ENCODE data around the gene SASH1.

Gene SASH1

DNA sequence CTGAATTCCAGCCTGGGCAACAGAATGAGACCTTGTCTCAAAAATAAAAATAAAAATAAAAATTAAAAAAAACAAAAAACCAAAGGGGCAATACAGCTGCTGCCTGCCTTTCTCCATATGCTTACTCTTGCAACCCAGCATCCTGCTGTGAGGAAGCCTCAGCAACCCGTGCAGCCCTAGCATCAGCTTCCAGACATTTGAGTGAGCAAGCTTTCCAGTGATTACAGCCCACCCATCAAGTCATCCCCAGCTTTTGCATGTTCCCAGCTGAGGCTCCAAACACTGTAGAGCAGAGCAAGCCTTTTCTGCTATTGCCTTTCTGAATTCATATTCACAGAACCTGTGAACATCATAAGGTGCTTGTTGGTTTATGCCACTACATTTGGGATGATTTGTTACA is 93.8 kb downstream of the SASH1 start:
- no peak for DNase-seq

DNA sequence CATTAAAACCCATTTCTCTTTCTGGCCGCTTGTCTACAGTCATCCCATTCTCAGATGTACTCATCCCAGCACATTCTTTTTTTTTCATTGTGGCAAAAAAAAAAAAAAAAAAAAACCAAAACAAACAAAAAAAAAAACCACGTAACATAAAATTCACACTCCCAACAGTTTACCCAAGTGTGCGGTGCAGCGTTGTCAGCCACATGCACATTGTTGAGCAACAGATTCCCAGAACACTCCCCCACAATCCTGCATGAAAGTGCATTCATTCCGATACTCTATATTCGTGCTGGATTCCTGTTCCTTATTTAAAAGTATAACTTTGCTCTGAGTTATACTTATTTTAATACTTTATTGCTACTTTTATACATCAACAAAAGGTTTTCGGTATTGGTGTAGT is 96.0 kb downstream of the SASH1 start:
- no peak for DNase-seq

GRCh38 chr6:148440016-148440415 is 97.4 kb downstream of the SASH1 start:
- no peak for DNase-seq

GRCh38 chr6:148440877-148441453 is 98.3 kb downstream of the SASH1 start:
- DNase-seq = no peak

DNA sequence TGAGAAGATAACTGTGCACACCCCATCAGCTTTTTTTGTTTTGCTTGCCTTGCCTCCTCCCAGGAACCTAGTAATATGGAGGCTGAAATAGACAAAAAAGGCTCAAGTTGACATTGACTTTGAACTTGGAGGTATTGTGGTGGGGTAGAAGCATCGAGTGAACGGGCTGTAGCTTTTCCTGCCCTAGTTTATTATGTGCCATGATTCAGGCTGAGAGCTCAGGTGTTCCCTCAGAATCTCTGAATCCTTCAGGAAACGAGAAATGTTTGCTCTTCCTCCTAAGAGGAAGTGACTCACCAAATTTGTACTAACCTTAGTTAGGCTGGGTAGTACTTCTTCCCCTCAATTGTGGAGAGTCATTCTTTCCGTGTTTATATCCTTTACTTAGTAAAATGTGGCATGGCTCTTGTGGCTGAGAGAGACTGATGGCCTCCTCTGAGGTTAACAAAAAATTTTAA is 98.8 kb downstream of the SASH1 start:
- DNase-seq = no peak

DNA sequence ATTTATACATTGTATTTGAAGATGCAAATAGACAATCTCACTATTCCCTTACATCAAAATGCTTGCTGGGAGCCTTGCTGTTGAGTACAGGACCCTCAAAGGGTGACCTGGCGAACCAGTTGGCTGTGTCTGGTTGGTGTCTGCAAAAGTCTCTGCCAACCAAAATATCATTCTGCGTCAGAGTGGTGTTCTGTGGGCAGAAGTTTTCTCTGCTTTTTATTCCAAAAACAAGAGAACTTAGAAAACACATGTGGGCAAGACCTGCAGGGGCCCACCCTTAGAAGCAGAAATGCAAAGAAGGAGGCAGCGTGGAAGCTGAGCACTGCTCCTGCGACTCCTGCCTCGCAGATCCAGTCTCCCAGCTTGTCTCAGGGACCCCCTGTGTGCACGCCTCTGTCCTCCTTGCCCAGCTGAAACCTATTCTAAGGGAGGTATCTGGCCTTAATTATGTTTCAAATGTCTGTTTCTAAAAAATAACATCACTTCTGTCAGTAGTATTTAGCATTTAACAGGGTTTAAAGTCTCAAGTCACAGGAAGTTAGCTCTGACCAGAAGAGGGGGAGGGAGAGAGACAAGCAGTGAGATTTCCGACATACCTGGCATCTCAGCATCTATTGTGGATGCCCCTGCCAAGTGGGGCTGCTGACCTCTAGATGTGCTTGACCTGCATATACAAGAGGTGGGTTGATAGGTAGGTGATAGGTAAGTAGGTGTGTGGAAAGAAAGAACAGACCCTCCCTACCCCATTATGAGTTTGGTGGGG is 101.3 kb downstream of the SASH1 start:
- DNase-seq = no peak

DNA sequence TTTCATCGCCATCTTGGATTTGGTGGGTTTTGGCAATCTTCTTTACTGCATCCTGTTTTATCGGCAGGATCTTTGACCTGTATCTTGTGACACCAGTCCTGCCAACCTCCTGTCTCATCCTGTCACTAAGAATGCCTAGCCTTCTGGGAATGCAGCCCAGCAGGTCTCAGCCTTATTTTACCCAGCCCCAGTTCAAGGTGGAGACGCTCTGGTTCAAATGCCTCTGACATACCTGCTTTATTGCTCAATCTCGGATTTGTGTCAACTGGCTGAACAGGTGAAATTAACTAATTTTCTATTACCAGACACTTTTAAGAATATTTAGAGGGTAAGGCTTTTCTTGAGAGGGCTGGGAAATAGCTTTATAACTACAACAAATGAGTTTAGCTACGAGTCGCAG is 102.5 kb downstream of the SASH1 start:
- DNase-seq = no peak

DNA sequence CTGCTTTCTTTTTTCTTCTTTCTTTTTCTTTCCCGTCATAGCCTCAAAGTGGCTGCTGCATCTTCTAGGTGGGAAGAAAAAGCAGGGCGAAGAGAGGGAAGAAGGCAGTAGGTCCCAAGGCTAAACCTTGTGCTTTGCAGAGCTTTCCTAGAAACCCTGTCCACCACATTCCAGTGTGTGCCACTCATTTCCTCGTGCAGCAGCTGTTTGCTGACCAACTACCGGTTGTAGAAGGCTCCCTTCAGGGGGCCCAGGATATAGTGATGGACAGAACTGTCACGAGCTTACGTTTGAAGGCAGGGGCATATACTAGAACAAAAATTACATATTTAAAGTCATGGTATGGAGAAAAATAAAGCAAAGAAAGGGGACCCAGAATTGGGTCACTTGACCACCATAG is 103.0 kb downstream of the SASH1 start:
- DNase-seq = no peak

DNA sequence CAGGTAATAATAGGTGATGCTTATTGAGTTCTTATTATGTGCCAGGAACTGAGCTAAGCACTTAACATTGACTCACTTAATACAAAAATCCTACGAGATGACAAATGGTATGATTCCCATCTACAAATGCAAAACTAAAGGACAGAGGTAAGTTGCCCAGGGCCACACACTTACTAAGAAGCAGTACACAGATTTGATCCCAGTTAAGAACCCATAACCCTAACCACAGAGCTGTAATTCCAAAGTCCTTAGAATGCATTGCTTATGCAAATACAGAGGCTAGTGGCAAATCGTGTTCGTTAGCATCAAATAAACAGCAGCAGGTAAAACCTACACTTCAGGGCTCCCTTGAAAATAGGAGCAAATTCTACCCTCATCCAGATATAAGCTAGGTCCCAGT is 104.0 kb downstream of the SASH1 start:
- no peak for DNase-seq

GRCh38 chr6:148447521-148448230 is 105.0 kb downstream of the SASH1 start:
- no peak for DNase-seq

GRCh38 chr6:148448369-148449012 is 105.9 kb downstream of the SASH1 start:
- DNase-seq = no peak

DNA sequence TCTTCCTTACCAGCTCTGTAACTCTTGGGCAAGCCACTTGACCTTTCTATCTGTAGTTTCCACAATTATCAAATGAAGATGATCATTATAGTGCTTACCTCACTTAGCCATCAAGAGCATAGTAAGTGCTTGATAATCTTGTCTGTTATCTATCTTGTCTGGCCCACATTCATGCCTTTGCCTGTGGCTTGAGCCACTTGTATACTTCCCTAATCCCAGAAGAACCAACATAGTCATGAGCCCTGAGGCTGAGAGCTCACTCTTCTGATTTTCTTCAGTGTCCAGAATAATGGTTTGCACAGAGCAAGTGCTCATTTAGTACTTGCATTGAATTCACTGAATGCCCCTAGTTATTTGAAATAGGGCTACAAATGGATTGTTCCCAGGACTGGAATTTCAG is 108.2 kb downstream of the SASH1 start:
- no peak for DNase-seq

GRCh38 chr6:148451690-148452089 is 109.1 kb downstream of the SASH1 start:
- no peak for DNase-seq

- DNase-seq = no peak
These were observed 110.2 kb downstream of the SASH1 start for GRCh38 chr6:148452876-148453275.

DNA sequence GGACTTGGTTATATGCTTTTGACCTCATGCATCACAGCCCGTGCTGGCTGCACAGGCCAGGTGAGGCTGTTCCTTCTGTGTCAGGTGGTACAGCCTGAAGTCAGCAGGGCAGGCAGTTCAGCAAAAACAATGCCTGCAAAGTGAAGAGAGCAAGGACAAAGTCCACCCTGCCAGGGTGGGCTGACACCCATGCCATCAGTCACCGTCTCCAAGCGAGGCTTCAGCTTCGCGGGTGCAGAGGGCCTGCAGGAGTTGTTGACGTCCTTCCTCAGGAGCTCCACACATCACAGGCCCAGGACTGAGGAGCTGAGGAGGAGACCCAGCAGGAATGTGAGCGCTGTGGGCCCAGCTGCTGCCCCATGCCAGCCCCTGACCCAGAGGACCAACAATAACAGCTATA is 111.3 kb downstream of the SASH1 start:
- DNase-seq = no peak

- no peak for DNase-seq
These were observed 112.6 kb downstream of the SASH1 start for GRCh38 chr6:148455225-148455624.

DNA sequence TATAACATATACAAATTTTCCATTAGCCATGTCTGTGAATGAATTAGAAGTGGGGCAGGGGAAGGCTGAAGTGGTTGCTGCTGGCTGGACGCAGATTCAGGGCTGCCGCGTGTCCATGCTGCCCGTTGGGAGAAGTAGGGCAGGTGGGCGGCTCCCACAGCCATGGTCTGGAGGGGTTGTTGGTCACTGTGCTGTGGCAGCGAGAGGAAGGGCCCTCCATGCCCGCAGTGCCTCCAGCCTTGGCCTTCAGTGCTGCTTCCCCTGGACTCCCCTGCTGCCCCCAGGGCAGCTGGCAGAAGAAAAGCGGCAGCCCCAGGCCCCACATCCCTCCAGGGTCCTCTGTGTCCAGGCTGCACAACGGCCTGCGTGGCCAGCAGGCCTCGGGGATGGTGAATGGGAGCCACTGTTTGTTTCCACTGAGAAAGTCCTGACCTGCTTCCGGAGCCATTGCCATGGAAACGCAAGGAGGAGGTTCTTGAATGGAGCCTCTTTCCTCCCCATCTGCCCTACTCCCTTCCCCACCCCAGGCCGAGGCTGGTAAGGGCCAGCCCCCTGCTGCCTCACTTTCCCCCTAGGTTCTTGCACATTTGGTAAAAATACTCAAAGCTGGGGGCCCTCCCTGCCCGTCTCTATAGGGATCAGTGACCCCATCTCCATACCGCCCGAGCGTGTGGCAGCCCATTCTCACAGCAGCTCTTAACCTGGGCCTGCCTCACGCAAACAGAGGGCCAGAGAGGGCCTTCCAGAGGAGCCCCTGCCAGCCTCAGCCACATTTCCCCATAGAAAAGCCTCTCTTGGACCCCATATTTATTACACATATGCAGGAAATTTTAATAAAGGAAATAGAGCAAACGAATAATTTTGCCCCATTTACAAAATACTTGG is 113.3 kb downstream of the SASH1 start:
- DNase-seq = no peak

DNA sequence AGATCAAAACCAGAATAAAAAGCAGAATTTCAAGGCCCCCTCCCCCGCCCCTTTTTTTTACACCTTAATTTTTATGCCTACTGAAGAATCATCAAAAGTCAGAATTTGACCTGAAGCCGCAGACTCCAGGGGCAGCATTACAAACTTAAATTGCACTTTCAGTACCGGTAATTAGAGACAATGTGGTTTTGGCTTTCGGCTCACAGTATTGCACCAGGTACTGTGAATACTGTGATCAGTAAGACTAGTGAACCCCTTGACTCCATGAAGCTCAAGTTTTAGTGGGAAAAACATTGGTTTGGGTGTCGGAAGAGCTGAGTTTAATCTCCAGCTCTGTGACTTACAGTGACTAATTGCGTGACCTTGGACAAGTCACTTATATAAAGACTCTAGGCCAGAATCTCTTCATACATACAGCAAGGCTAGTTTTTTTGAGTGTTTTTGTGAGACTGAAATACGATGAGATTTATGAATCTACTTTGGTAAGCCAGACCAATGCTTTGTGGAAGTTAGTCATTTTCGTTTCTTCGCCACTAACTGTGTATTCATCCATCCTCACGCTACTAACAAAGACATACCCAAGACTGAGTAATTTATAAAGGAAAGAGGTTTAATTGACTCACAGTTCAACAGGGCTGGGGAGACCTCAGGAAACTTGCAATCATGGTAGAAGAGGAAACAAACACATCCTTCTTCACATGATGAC is 114.7 kb downstream of the SASH1 start:
- DNase-seq = no peak

GRCh38 chr6:148457843-148458159 is 115.2 kb downstream of the SASH1 start:
- no peak for DNase-seq

GRCh38 chr6:148459238-148459637 is 116.6 kb downstream of the SASH1 start:
- no peak for DNase-seq

- DNase-seq = no peak
These were observed 118.4 kb downstream of the SASH1 start for GRCh38 chr6:148460876-148461646.
